Measurements from ENCODE around the gene TRAP1.

Gene TRAP1

DNA sequence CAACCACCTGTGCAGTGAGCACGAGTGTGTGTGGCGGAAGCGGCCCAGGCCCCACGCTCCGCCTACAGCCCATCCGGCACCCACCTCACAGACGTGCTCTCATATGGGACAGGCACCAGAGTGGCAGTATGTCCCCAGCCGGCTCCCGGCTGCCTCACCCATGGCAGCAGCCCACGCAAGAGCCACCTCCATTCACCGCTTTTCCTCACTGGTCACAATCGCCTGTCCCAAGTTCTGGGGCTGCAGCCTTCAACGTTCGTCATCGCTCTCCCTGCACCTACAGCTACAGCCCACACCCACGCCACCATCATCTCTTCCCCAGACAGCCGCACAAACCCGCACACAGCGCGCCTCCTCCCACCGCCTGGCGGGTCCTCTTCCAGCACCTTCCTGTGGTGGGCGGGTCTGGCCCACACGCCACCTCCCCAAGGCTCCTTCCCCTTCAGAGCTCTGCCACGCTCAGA lies 17.5 kb upstream of the TRAP1 start:
- TF ChIP-seq CREB1 (IDR thresholded peaks at IDR 0.05; ENCODE audit: low read depth), result no peak

DNA sequence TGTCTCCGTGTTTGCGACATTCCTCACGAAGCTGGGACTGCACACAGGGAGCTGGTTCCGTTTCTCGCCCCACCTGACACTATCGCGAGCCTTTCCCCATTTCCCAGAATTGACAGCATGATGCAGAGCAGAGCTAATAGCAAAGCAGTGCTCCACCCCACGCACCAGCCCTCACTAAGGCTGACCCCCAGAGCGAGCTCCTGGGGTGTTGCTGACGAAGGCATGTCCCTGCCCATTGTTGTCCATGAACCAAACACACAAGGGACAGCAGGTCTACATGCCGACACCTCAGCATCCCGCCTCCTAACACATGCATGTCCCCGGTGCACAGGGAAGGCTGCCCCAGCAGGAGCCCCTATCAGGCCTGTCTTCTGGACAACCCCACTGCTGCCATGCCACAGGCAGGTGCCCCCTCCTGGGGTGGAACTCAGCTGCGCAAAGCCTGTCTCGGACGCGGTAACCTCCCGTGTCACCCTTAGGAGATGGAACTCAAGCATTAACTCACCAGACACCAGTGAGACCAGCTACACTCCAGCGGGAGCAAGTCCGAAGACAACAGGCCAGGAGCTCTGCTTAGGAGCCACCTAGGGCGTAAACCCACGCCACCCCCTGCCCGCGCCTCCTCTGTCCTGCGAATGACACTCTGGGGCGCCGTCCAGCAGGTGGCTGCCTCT lies 16.9 kb upstream of the TRAP1 start:
- TF ChIP-seq CREB1 (IDR thresholded peaks at IDR 0.05; ENCODE audit: low read depth) (no peak), FOXM1 (IDR thresholded peaks at IDR 0.05; ENCODE audit: borderline replicate concordance, low read depth) (no peak), ZBTB7A (IDR thresholded peaks at IDR 0.05; ENCODE audit: low read depth) (no peak), NFIC (IDR thresholded peaks at IDR 0.05) (no peak), RAD21 (IDR thresholded peaks at IDR 0.05; ENCODE audit: low read depth) (no peak), TAF1 (IDR thresholded peaks at IDR 0.05; ENCODE audit: low read depth) (no peak), TCF12 (IDR thresholded peaks at IDR 0.05; ENCODE audit: low read depth) (no peak), TEAD4 (IDR thresholded peaks at IDR 0.05) (no peak), EGR1 (IDR thresholded peaks at IDR 0.05) (no peak)

DNA sequence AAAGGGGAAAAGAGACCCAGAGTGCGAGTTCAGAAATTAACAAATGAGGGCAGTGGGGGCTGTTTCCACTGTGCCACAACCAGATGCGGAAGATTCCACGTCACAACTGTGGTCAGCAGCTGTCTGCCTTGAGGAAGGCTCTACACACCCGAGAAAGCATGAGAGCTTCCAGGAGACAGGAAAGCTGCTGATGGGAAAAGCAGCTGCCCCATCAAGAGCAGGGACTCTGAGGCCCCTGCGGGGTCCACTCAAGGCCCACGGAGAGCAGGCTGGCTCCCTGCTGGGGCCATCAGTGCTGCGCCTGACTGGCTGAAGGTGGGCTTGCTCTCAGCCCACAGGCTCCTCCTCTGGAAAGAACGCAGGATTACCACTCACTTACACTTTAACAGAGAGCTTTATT lies 14.8 kb upstream of the TRAP1 start:
- no peak for TF ChIP-seq CREB1 (IDR thresholded peaks at IDR 0.05; ENCODE audit: low read depth)
- TF ChIP-seq, protein P1, sequence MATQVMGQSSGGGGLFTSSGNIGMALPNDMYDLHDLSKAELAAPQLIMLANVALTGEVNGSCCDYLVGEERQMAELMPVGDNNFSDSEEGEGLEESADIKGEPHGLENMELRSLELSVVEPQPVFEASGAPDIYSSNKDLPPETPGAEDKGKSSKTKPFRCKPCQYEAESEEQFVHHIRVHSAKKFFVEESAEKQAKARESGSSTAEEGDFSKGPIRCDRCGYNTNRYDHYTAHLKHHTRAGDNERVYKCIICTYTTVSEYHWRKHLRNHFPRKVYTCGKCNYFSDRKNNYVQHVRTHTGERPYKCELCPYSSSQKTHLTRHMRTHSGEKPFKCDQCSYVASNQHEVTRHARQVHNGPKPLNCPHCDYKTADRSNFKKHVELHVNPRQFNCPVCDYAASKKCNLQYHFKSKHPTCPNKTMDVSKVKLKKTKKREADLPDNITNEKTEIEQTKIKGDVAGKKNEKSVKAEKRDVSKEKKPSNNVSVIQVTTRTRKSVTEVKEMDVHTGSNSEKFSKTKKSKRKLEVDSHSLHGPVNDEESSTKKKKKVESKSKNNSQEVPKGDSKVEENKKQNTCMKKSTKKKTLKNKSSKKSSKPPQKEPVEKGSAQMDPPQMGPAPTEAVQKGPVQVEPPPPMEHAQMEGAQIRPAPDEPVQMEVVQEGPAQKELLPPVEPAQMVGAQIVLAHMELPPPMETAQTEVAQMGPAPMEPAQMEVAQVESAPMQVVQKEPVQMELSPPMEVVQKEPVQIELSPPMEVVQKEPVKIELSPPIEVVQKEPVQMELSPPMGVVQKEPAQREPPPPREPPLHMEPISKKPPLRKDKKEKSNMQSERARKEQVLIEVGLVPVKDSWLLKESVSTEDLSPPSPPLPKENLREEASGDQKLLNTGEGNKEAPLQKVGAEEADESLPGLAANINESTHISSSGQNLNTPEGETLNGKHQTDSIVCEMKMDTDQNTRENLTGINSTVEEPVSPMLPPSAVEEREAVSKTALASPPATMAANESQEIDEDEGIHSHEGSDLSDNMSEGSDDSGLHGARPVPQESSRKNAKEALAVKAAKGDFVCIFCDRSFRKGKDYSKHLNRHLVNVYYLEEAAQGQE (IDR thresholded peaks at IDR 0.05; ENCODE audit: low read depth), result no peak
- TF ChIP-seq FOXM1 (IDR thresholded peaks at IDR 0.05; ENCODE audit: borderline replicate concordance, low read depth), result no peak
- TF ChIP-seq, protein P2, sequence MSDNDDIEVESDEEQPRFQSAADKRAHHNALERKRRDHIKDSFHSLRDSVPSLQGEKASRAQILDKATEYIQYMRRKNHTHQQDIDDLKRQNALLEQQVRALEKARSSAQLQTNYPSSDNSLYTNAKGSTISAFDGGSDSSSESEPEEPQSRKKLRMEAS (IDR thresholded peaks at IDR 0.05), result no peak
- no peak for TF ChIP-seq CEBPB (IDR thresholded peaks at IDR 0.05)
- TF ChIP-seq TCF12 (IDR thresholded peaks at IDR 0.05; ENCODE audit: low read depth), result no peak
- no peak for TF ChIP-seq NFIC (IDR thresholded peaks at IDR 0.05)
- TF ChIP-seq EP300 (IDR thresholded peaks at IDR 0.05; ENCODE audit: borderline replicate concordance), result no peak
- TF ChIP-seq YY1 (IDR thresholded peaks at IDR 0.05; ENCODE audit: low read depth), result no peak
- TF ChIP-seq RAD21 (IDR thresholded peaks at IDR 0.05; ENCODE audit: low read depth), result no peak
- no peak for TF ChIP-seq TAF1 (IDR thresholded peaks at IDR 0.05; ENCODE audit: low read depth)
- TF ChIP-seq TEAD4 (IDR thresholded peaks at IDR 0.05), result no peak
- TF ChIP-seq EGR1 (IDR thresholded peaks at IDR 0.05), result no peak
- TF ChIP-seq, protein P3, sequence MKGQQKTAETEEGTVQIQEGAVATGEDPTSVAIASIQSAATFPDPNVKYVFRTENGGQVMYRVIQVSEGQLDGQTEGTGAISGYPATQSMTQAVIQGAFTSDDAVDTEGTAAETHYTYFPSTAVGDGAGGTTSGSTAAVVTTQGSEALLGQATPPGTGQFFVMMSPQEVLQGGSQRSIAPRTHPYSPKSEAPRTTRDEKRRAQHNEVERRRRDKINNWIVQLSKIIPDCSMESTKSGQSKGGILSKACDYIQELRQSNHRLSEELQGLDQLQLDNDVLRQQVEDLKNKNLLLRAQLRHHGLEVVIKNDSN (IDR thresholded peaks at IDR 0.05), result no peak
- no peak for TF ChIP-seq ZBTB7A (IDR thresholded peaks at IDR 0.05; ENCODE audit: low read depth)

DNA sequence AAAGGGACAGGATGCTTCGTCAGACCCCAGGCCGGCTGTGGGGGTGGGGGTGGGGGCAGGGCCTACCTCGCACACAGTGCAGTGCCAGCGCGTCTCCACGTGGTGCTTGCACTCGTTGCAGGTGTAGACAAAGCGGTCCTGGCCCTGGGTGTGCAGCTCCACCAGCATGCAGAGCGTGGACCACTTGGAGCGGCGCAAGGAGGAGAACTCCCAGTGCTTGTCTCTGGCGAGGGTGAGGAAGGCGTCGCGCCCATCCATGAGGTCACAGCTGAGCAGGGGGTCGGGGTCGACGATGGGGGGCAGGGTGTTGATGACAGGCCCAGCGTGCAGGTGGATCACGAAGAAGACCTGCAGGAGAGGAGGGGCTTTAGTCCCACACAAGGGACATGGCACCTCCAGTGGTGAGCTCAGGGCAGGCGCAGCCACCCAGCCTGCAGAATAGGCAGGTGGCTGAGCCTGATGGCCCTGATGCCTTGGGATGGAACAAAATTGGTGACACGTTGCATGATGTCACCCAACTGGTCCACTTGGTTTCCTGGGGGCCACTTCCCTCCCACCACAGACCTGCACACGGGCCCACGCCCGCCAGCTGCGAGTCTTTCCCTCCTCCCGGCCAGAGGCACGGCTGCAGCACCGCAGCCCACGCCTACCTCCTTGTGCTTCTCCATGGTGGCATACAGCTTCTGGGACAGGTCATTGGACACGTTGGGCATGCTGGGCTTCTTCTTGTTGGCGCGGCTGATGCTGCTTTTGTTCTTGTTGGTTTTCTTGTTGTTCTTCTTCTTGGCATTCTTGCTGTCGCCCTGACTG lies 14.0 kb upstream of the TRAP1 start:
- TF ChIP-seq RAD21 (IDR thresholded peaks at IDR 0.05; ENCODE audit: low read depth), result no peak
- TF ChIP-seq, protein P3 (IDR thresholded peaks at IDR 0.05), result no peak
- TF ChIP-seq, protein P1 (IDR thresholded peaks at IDR 0.05; ENCODE audit: low read depth), result no peak
- TF ChIP-seq, protein P2 (IDR thresholded peaks at IDR 0.05), result no peak

DNA sequence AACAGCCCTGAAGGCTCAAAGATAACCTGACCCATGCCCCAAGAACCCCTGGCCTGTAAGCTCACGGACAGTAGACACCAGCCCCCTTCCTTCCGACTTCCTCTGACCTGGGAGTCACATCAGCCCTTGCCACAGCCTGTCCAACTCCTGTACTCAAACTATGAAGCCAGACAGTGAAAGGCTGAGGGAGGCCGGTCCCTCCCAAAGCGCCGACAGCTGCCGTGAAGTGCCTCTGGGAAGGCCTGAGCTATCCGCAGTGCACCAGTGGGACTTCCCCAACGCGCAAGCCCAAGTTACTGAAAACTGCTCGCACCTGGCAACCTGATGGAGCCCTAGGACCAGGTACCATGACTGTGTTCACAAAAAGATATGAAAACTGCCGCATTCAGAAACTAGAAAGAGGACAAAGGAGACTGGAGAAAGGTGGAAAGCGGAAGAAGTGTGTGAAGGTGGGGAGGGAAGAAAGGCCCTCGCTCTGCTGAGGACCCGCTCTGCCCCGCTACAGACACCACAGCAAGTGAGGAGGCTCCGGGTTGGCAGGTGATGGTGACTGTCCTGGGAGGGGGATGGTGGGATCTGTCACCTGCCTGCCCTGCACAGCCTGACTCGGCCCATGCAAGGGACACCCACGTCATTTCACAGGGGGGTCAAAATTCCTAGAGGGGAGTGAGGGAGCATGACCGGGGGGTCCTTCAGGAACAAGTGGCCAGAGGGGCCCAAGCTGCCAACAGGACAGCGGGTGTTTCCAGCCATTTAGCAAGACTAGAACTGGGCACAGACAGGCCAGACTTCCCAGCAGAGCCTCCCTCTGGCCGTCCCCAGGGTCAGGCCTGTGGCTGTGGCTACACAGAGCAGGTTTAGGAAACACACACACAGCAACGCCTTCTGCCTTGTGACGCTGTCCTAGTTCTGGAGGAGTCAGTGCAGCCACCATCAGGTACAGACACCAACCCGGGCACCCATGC lies 13.1 kb upstream of the TRAP1 start:
- TF ChIP-seq CREB1 (IDR thresholded peaks at IDR 0.05; ENCODE audit: low read depth) (no peak), TEAD4 (IDR thresholded peaks at IDR 0.05) (no peak), RAD21 (IDR thresholded peaks at IDR 0.05; ENCODE audit: low read depth) (no peak), ZBTB7A (IDR thresholded peaks at IDR 0.05; ENCODE audit: low read depth) (no peak), NFIC (IDR thresholded peaks at IDR 0.05) (no peak), EGR1 (IDR thresholded peaks at IDR 0.05) (no peak), FOXM1 (IDR thresholded peaks at IDR 0.05; ENCODE audit: borderline replicate concordance, low read depth) (no peak), YY1 (IDR thresholded peaks at IDR 0.05; ENCODE audit: low read depth) (no peak), TCF12 (IDR thresholded peaks at IDR 0.05; ENCODE audit: low read depth) (no peak)
- TF ChIP-seq, protein P2 (IDR thresholded peaks at IDR 0.05), result no peak
- TF ChIP-seq, protein P3 (IDR thresholded peaks at IDR 0.05), result no peak
- TF ChIP-seq, protein P1 (IDR thresholded peaks at IDR 0.05; ENCODE audit: low read depth), result no peak
